Astrocyte (in vitro differentiated cells and primary cell): ENCODE results near the gene HNRNPUL2.
A peak's percentile ranks its signal among the peaks of the same experiment; 100 is the strongest.

Source experiments
- CTCF ChIP-seq: IDR thresholded peaks from 2 replicates; pipeline ENCODE4 v1.5.1; 2011; ENCODE audit warnings: low read depth, mild to moderate bottlenecking, inconsistent platforms, low read length, moderate library complexity; ENCODE audit not compliant: insufficient read depth
- EZH2 ChIP-seq: IDR thresholded peaks from 2 replicates; pipeline ENCODE4 v1.6.1; 2012; ENCODE audit warnings: mild to moderate bottlenecking, low read length, inconsistent platforms; ENCODE audit not compliant: insufficient read depth

DNA sequence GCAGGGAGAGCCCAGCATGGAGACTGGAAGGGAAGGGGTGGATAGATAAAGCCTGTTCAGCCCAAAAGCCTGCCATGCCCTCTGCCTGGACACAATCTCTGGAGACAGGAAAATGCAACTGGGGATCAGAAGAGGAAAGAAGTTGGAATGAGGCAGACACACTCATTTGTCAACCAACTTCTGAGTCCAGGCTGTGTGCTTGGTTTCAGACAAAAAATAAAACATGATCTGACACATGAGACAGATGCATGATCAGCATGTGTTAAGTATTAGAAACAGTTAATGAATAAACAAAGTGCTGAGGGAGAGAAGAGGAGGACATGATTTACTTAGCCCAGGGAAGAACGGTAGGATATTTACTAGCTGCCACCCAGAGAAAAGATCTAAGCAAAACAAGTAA lies 38.8 kb downstream of the HNRNPUL2 start:
- TF ChIP-seq CTCF, result no peak
- TF ChIP-seq EZH2, result peak; percentile 1
